CD4-positive, alpha-beta T cell (primary cell): ENCODE measurements around the gene PGGT1B. TPM values are rescaled to one million over a fixed set of nuclear protein-coding genes. Genes with fewer than 3 reads are reported as not detected.

Source experiments
- ATAC-seq: fragments of 200-7000 bp; cut with Tn5 transposase; one replicate; pipeline ENCODE4 v1.10.0; 2022; ENCODE audit warnings: mild to moderate bottlenecking; ENCODE audit not compliant: poor library complexity
- CTCF ChIA-PET: fragments of 350-600 bp; sonication (Branson Sonifier 250); formaldehyde crosslinking; loops from one replicate; lab custom pipeline; 2021; ENCODE audit warnings: antibody characterized with exemption, inconsistent platforms; lab: Charles Lee
- POLR2A ChIA-PET: fragments of 350-600 bp; sonication (Branson Sonifier 250); formaldehyde crosslinking; loops from one replicate; lab custom pipeline; 2021; ENCODE audit warnings: antibody characterized with exemption, inconsistent platforms; lab: Charles Lee
- DNase-seq, 14 experiments: peaks; one replicate each; pipeline ENCODE4 v3.0.0-alpha.2; 2013 to 2020; ENCODE audit warnings: mixed read lengths in 2 of 14
- H3K27ac ChIP-seq, 2 donors: one replicate each; pipeline versions ENCODE4 v1.5.1 to v1.7.0; 2013; ENCODE audit warnings: low read length in 2 of 2, low read depth in 1 of 2, mild to moderate bottlenecking in 1 of 2
- H3K27me3 ChIP-seq, 2 experiments: 1 replicate in 1 of 2; 2 replicates in 1 of 2; pipeline versions ENCODE4 v1.6.1 to v1.7.0; 2013; ENCODE audit warnings: low read length in 2 of 2, control low read depth in 1 of 2, mild to moderate bottlenecking in 1 of 2, moderate library complexity in 1 of 2; ENCODE audit not compliant: insufficient read depth in 2 of 2, control insufficient read depth in 1 of 2
- H3K36me3 ChIP-seq: one replicate; pipeline ENCODE4 v1.6.1; 2013; ENCODE audit warnings: low read length, control low read depth; ENCODE audit not compliant: insufficient read depth
- H3K4me1 ChIP-seq: one replicate; pipeline ENCODE4 v1.6.1; 2013; ENCODE audit warnings: low read length, control low read depth; ENCODE audit not compliant: insufficient read depth
- H3K4me3 ChIP-seq: one replicate; pipeline ENCODE4 v1.5.1; 2013; ENCODE audit warnings: mild to moderate bottlenecking, low read length, moderate library complexity
- H3K9me3 ChIP-seq, 2 experiments: 1 replicate in 1 of 2; 2 replicates in 1 of 2; pipeline versions ENCODE4 v1.6.1 to v1.7.0; 2013; ENCODE audit warnings: low read length in 2 of 2, mild to moderate bottlenecking in 2 of 2, control low read depth in 1 of 2, moderate library complexity in 1 of 2; ENCODE audit not compliant: control insufficient read depth in 1 of 2, insufficient read depth in 1 of 2
- H3K27ac Mint-ChIP-seq: one replicate; pipeline ENCODE4 v1.8.0; 2020; ENCODE audit warnings: mixed read lengths
- H3K27me3 Mint-ChIP-seq: one replicate; pipeline ENCODE4 v1.8.0; 2021; ENCODE audit warnings: mixed read lengths
- H3K36me3 Mint-ChIP-seq: one replicate; pipeline ENCODE4 v1.8.0; 2021; ENCODE audit warnings: low read depth, mixed read lengths
- H3K4me1 Mint-ChIP-seq: one replicate; pipeline ENCODE4 v1.8.0; 2021; ENCODE audit warnings: low read depth, mixed read lengths
- H3K4me3 Mint-ChIP-seq: one replicate; pipeline ENCODE4 v1.8.0; 2020; ENCODE audit warnings: mild to moderate bottlenecking, mixed read lengths
- H3K9me3 Mint-ChIP-seq: one replicate; pipeline ENCODE4 v1.8.0; 2020; ENCODE audit warnings: mixed read lengths
- intact Hi-C, 2 experiments: fragments of 100-400 bp; cut with DNase I in 1 of 2; cut with micrococcal nuclease in 1 of 2; formaldehyde crosslinking; loops; one replicate each; pipeline versions ENCODE4 v1.15.1 to v1.9.0; 2023 to 2025; cut with DNase I, micrococcal nuclease
- total RNA-seq, 174 experiments: library from RNA in 2 of 174; stranded (reverse) in 2 of 174; gene quantifications; one replicate each; pipeline ENCODE4 v1.2.3 and lab custom pipeline; 2021 to 2026
- TF ChIP-seq, protein P1 (sequence below): fragments of 200-600 bp; IDR thresholded peaks from one replicate; pipeline ENCODE4 v1.8.0; 2022; ENCODE audit warnings: antibody characterized with exemption, mild to moderate bottlenecking

Gene PGGT1B
- total RNA-seq, 2 experiments from 2014 or later: 37.5 to 39.3 TPM

- TF ChIP-seq, protein P1, sequence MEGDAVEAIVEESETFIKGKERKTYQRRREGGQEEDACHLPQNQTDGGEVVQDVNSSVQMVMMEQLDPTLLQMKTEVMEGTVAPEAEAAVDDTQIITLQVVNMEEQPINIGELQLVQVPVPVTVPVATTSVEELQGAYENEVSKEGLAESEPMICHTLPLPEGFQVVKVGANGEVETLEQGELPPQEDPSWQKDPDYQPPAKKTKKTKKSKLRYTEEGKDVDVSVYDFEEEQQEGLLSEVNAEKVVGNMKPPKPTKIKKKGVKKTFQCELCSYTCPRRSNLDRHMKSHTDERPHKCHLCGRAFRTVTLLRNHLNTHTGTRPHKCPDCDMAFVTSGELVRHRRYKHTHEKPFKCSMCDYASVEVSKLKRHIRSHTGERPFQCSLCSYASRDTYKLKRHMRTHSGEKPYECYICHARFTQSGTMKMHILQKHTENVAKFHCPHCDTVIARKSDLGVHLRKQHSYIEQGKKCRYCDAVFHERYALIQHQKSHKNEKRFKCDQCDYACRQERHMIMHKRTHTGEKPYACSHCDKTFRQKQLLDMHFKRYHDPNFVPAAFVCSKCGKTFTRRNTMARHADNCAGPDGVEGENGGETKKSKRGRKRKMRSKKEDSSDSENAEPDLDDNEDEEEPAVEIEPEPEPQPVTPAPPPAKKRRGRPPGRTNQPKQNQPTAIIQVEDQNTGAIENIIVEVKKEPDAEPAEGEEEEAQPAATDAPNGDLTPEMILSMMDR: no peak
- DNase-seq (no peak), ATAC-seq (no peak)
- intact Hi-C loops: no loop called here
- H3K27ac ChIP-seq: no peak overlapping the region
- no peaks in the 10 kb centered on the region for H3K4me1 ChIP-seq
- H3K36me3 Mint-ChIP-seq: no peaks in the 10 kb centered on the region
- no peaks in the 10 kb centered on the region for H3K27me3 ChIP-seq
- POLR2A ChIA-PET: no interaction called here
- H3K4me3 ChIP-seq: no peak overlapping the region
- no peaks in the 10 kb centered on the region for H3K36me3 ChIP-seq
- H3K27me3 Mint-ChIP-seq: peaks cover 20% of the 10 kb centered on the region
- no peak overlapping the region for H3K27ac Mint-ChIP-seq
- H3K4me1 Mint-ChIP-seq: no peaks in the 10 kb centered on the region
- no peak overlapping the region for H3K4me3 Mint-ChIP-seq
- H3K9me3 Mint-ChIP-seq: no peaks in the 10 kb centered on the region
- no peaks in the 10 kb centered on the region for H3K9me3 ChIP-seq
- CTCF ChIA-PET: no interaction called here
These were observed 71.1 kb downstream of the PGGT1B start for GRCh38 chr5:115191474-115192031.

DNA sequence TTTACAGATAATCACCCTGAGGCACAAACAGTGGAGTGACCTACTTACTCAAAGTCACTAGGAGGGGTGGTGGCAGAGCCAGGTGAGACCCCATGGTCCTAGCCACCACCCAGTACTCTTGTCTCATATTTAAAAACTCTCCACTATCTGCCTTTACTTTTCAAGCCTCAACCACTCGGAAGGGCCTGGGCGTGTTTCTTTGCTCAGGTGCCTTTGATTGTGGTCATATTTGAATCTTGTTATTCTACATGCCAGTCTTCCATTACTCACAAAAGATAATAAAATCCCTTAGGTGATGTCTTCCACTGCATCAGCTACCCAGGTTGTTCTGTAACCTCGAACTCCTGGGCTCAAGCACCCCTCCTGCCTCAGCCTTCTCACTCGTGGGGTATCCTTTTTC is 72.3 kb downstream of the PGGT1B start:
- Mint-ChIP-seq H3K36me3 (no peaks in the 10 kb centered on the region), H3K27ac (no peak overlapping the region), H3K9me3 (no peaks in the 10 kb centered on the region), H3K4me1 (no peaks in the 10 kb centered on the region), H3K27me3 (peaks cover 24% of the 10 kb centered on the region), H3K4me3 (no peak overlapping the region)
- Histone ChIP-seq H3K9me3 (no peaks in the 10 kb centered on the region), H3K4me1 (no peaks in the 10 kb centered on the region), H3K27me3 (peaks cover 0 to 4% of the 10 kb centered on the region in 2 experiments), H3K4me3 (no peak overlapping the region), H3K27ac (no peak overlapping the region), H3K36me3 (no peaks in the 10 kb centered on the region)
- ATAC-seq (no peak), DNase-seq (no peak)
- intact Hi-C loops: no loop called here
- TF ChIP-seq, protein P1: no peak
- CTCF ChIA-PET: no interaction called here
- POLR2A ChIA-PET: no interaction called here

GRCh38 chr5:115189866-115190265 is 72.8 kb downstream of the PGGT1B start:
- H3K27ac ChIP-seq: no peak overlapping the region
- peaks cover 25% of the 10 kb centered on the region for H3K27me3 Mint-ChIP-seq
- TF ChIP-seq, protein P1: no peak
- H3K4me3 Mint-ChIP-seq: no peak overlapping the region
- no peak overlapping the region for H3K4me3 ChIP-seq
- H3K4me1 Mint-ChIP-seq: no peaks in the 10 kb centered on the region
- no peaks in the 10 kb centered on the region for H3K36me3 ChIP-seq
- H3K27me3 ChIP-seq: peaks cover 0 to 5% of the 10 kb centered on the region in 2 experiments
- H3K4me1 ChIP-seq: no peaks in the 10 kb centered on the region
- DNase-seq (no peak), ATAC-seq (no peak)
- H3K9me3 ChIP-seq: no peaks in the 10 kb centered on the region
- ChIA-PET POLR2A (no interaction called here), CTCF (no interaction called here)
- no peaks in the 10 kb centered on the region for H3K9me3 Mint-ChIP-seq
- intact Hi-C loops: no loop called here
- H3K27ac Mint-ChIP-seq: no peak overlapping the region
- H3K36me3 Mint-ChIP-seq: no peaks in the 10 kb centered on the region
